KOPT-K1 (cell line): ENCODE results near the gene WNT7A.

Source experiments
- H3K27ac ChIP-seq: fragments of 200-600 bp; sonication (generic); 2 replicates; pipeline ENCODE4 v1.5.1; 2016; ENCODE audit warnings: antibody characterized with exemption, mild to moderate bottlenecking, low read depth, low read length; ENCODE audit not compliant: poor library complexity, severe bottlenecking
- H3K36me3 ChIP-seq: fragments of 200-600 bp; sonication (generic); 2 replicates; pipeline ENCODE4 v1.5.1; 2017; ENCODE audit warnings: antibody characterized with exemption, mild to moderate bottlenecking, low read length, moderate library complexity; ENCODE audit not compliant: insufficient read depth
- H3K9me3 ChIP-seq: fragments of 200-600 bp; sonication (generic); 2 replicates; pipeline ENCODE4 v1.5.1; 2017; ENCODE audit warnings: antibody characterized with exemption, low read length, mild to moderate bottlenecking; ENCODE audit not compliant: insufficient read depth, poor library complexity, severe bottlenecking

The WNT7A gene

GRCh38 chr3:13793451-13793850, 86.4 kb downstream of the WNT7A start:
- Histone ChIP-seq H3K9me3 (no peaks in the 10 kb centered on the region), H3K27ac (no peak overlapping the region), H3K36me3 (no peaks in the 10 kb centered on the region)

GRCh38 chr3:13792512-13793371, 87.1 kb downstream of the WNT7A start:
- Histone ChIP-seq H3K27ac (no peak overlapping the region), H3K9me3 (no peaks in the 10 kb centered on the region), H3K36me3 (no peaks in the 10 kb centered on the region)

DNA sequence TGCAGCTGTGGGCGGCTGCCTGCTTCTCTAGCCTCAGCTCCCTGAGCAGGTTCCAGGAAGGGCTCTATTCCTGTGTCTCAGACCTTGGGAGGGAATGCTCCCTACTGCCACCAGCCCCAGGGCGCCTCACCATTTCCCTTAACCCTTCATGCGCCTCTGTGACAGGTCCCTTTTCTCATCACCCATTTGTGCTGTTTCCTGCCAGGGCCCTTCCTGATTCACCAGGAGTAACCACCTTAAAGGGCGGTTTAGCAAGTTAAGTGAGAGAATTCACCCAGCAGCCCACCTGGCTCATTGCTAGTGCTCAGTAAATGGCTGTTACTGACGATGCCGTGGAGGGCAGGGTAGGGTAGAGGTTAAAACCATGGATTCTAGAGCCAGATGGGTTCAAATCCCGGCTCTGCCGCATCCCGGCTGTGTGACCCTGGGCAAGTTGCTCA, 87.8 kb downstream of the WNT7A start:
- Histone ChIP-seq H3K36me3 (no peaks in the 10 kb centered on the region), H3K9me3 (no peaks in the 10 kb centered on the region), H3K27ac (no peak overlapping the region)

- no peak overlapping the region for H3K27ac ChIP-seq
- no peaks in the 10 kb centered on the region for H3K36me3 ChIP-seq
- no peaks in the 10 kb centered on the region for H3K9me3 ChIP-seq
Observed at GRCh38 chr3:13791198-13792050, 88.4 kb downstream of the WNT7A start.

DNA sequence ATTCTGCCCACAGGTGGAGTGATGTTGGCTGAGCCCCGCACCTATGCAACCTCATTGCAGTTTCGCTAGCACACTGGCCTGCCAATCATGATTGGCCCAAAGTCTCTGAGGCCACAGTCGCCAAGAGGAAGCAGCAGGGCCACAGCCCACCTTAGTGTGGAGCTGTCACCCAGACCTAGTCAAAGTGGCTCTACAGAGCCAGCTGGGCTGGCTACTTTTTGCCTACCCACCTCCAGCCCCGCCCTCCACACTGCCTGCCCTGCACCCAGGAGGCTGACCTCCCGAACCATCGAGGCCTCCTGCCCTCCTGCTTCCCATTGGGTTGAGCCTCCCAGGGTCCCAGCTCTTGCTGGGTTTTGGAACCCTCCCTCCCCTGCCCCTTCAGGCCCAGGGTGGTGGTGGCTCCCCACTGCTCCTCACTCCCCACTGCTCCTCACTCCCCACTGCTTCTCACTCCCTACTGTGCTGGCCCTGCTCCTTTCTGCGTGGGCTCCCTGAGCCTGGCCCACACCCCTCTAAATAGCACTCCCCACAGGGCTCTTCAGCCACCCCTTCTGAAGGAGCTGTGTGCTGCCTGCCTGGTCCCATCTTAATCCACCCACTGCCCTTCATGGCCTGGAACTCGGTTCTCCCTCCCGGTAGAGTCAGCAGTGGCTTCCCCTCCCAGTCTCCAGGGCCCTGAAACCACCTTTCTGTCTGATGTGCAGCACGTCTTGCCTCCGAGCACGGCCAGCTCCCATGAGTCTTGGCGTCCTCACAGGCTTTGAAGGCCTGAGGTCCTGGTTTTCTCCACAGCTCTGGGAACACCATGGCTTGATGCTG, 89.3 kb downstream of the WNT7A start:
- Histone ChIP-seq H3K9me3 (no peaks in the 10 kb centered on the region), H3K27ac (no peak overlapping the region), H3K36me3 (no peaks in the 10 kb centered on the region)

DNA sequence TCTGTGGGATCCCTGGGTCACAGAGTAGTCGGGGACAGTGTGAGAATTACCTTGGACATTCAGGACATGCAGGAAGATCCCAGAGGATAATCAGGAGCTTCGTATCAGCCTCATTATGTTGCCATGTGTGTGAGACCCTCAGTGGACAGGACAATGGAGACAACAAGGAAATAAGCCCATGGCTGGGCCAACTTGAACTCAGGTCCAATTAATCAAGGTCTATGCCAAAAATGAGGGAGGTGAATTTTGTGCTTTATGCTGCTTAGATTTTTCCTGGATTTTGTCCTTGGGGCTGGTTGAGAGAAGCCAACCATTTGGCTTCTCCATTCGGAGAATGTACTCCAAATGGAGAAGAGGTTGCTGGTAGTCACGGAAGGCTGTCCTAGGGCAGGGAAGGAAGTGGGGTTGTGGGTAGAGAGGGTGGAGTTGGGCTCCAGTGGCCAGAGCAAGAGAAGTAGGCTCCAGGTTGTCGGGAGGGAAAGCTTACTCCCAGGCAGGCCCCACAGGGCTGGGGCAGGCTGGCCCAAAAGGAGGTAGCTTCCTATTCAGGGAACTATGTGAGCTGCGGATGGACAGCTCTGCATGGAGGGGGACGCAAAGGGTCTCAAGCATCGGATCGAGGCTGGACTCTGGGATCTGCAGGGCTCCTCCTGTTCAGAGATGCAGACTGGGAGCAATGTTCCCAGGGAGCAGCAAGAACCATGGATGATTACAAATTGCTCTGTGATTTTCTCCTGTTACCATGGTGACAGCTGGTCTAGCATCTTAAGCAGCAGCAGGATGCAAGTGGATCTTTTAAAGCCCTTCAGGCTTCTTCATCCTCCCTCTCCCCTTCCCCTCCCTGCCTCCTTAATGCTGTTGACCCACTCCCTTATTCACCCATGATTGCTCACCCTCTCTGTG, 91.1 kb downstream of the WNT7A start:
- Histone ChIP-seq H3K36me3 (no peaks in the 10 kb centered on the region), H3K27ac (no peak overlapping the region), H3K9me3 (no peaks in the 10 kb centered on the region)

- Histone ChIP-seq H3K27ac (no peak overlapping the region), H3K36me3 (no peaks in the 10 kb centered on the region), H3K9me3 (no peaks in the 10 kb centered on the region)
Observed at GRCh38 chr3:13787533-13788132, 92.2 kb downstream of the WNT7A start.

DNA sequence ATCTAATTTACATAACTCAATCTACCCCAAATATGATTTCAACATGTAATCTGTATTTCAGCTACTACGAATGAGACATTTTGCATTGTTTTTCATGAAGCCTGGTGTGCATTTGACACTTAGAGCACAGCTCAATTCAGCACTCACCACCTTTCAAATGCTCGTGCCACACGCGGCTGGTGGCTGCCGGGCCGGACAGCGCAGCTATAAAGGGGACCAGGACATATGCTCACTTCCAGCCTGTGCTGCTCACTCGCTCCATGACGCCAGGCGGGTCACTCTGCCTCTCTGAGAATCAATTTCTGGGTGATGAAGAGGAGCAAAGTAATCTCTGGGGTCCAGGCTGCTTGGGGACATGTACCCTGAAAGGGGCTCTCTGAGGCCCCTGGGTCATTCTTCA, 93.1 kb downstream of the WNT7A start:
- H3K9me3 ChIP-seq: no peaks in the 10 kb centered on the region
- H3K27ac ChIP-seq: no peak overlapping the region
- no peaks in the 10 kb centered on the region for H3K36me3 ChIP-seq

DNA sequence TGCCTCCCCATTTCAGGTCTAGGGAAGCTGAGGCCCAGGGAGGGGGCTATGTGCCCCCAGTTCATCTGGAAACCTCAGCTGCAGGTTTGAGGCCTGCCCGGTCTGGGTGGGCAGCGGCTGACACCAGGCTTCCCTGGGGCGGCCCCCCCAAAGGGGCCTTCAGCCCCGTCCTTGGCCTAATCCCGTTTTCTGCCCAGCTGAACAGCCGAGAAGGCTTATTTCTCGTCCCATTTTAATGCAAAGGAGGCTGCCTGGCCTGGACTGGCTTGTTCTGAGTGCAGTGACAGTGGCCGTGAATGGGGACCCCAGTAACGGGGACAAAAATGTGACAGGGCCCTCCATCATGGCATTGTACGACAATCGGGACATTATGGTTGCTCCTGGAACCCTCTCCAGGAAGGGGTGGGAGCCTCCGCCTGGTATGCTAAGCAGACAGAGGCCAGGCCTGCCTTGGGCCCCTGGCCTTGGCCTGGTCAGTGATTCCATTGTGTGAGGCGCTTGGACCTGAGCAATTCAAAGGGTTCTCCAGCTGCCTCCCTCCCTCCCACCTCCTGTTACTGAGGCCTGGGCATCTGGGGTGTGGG, 93.9 kb downstream of the WNT7A start:
- no peaks in the 10 kb centered on the region for H3K36me3 ChIP-seq
- H3K9me3 ChIP-seq: no peaks in the 10 kb centered on the region
- H3K27ac ChIP-seq: no peak overlapping the region

DNA sequence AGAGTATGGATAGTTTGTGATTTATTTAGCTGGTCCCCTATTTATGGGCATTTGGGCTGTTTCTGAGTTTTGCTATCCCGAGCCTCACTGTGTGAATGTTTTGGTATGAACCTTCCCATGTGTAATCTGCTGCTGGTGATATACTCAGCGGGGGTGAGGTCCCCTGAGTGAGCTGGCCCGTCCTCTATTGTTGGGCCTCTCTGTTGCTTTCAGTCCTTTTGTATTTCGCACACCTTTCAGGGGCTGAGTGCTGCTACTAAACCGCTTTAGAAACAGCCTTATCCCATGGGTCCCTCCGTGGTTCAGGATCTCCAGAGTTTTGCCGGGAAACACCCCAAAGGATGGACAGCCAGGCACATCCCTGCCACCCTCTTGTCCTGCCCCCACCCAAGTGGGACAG, 94.5 kb downstream of the WNT7A start:
- H3K36me3 ChIP-seq: no peaks in the 10 kb centered on the region
- H3K27ac ChIP-seq: no peak overlapping the region
- H3K9me3 ChIP-seq: no peaks in the 10 kb centered on the region

GRCh38 chr3:13783476-13783875, 96.4 kb downstream of the WNT7A start:
- Histone ChIP-seq H3K27ac (no peak overlapping the region), H3K36me3 (no peaks in the 10 kb centered on the region), H3K9me3 (no peaks in the 10 kb centered on the region)

- Histone ChIP-seq H3K36me3 (no peaks in the 10 kb centered on the region), H3K27ac (no peak overlapping the region), H3K9me3 (no peaks in the 10 kb centered on the region)
Observed at GRCh38 chr3:13782501-13782900, 97.4 kb downstream of the WNT7A start.

DNA sequence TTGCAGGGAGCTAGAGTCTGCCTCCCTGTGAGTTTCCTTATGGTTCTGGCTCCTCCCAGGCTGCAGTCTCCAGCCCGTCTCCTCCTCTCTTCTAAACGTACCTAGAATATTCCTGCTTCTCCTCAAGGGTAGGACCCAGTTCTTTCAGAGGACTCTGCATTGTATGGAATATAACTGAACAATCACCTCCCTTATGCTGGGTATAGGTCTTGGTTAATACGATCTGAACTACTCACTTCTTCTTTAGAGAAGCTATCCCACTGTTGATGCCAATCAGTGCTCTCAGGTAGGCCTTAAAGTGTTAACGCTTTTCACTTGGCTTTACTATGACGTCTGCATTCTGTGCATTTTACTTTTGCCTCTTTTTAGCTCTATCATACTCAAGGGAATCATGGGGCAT, 98.5 kb downstream of the WNT7A start:
- no peaks in the 10 kb centered on the region for H3K36me3 ChIP-seq
- no peak overlapping the region for H3K27ac ChIP-seq
- H3K9me3 ChIP-seq: no peaks in the 10 kb centered on the region
